ENCODE data around the gene ERC1.

Gene ERC1

GRCh38 chr12:1003600-1004271 lies 12.7 kb downstream of the ERC1 start:
- no peak for DNase-seq (ENCODE audit: low read depth)
- TF ChIP-seq CTCF (IDR thresholded peaks at IDR 0.05; ENCODE audit: insufficient read depth, low read depth, low read length, missing control alignments): no peak

GRCh38 chr12:1006255-1006654 lies 15.2 kb downstream of the ERC1 start:
- no peak overlapping the region for H3K4me3 ChIP-seq (ENCODE audit: low read length)
- DNase-seq (ENCODE audit: low read depth): peak; percentile 53
- TF ChIP-seq CTCF (IDR thresholded peaks at IDR 0.05; ENCODE audit: insufficient read depth, low read depth, low read length, missing control alignments): no peak

More at GRCh38 chr12:1003600-1004271, 12.7 kb downstream of the ERC1 start:
- H3K4me3 ChIP-seq (ENCODE audit: low read length): no peak overlapping the region

GRCh38 chr12:1007276-1007675 lies 16.3 kb downstream of the ERC1 start:
- H3K4me3 ChIP-seq (ENCODE audit: low read length): no peak overlapping the region
- TF ChIP-seq CTCF (IDR thresholded peaks at IDR 0.05; ENCODE audit: insufficient read depth, low read depth, low read length, missing control alignments): no peak
- DNase-seq (ENCODE audit: low read depth): no peak

GRCh38 chr12:1007994-1008393 lies 17.0 kb downstream of the ERC1 start:
- no peak for DNase-seq (ENCODE audit: low read depth)
- H3K4me3 ChIP-seq (ENCODE audit: low read length): no peak overlapping the region
- no peak for TF ChIP-seq CTCF (IDR thresholded peaks at IDR 0.05; ENCODE audit: insufficient read depth, low read depth, low read length, missing control alignments)

- no peak overlapping the region for H3K4me3 ChIP-seq (ENCODE audit: low read length)
- no peak for DNase-seq (ENCODE audit: low read depth)
- TF ChIP-seq CTCF (IDR thresholded peaks at IDR 0.05; ENCODE audit: insufficient read depth, low read depth, low read length, missing control alignments): no peak
These were observed 20.1 kb downstream of the ERC1 start for GRCh38 chr12:1011091-1011490.

GRCh38 chr12:1013618-1014489 lies 22.8 kb downstream of the ERC1 start:
- peak overlapping the region; percentile 2 for H3K4me3 ChIP-seq (ENCODE audit: low read length)
- TF ChIP-seq CTCF (IDR thresholded peaks at IDR 0.05; ENCODE audit: insufficient read depth, low read depth, low read length, missing control alignments): no peak
- peak; percentile 95 for DNase-seq (ENCODE audit: low read depth)
